Measurements from ENCODE around the gene SLC7A5.
"Not testable (repeated sequence)": the region's sequence is repeated elsewhere in the genome, so short reads cannot be mapped to it uniquely, and the experiment has no call there.

Gene SLC7A5

GRCh38 chr16:87887931-87888330 is 18.6 kb upstream of the SLC7A5 start:
- WGBS, result 91% methylated on average over 4 of the region's 8 CpGs
- H3K4me1 ChIP-seq (ENCODE audit: control insufficient read depth, insufficient read depth, low read depth, low read length); H3K18ac ChIP-seq (ENCODE audit: low read depth in 1 of 2, low read length in 2 of 2); H2AFZ ChIP-seq (ENCODE audit: low read depth, low read length); H3K9me3 ChIP-seq (ENCODE audit: control insufficient read depth, low read length); H4K91ac ChIP-seq (ENCODE audit: low read length); H3K27me3 ChIP-seq (ENCODE audit: control insufficient read depth in 1 of 2, insufficient read depth in 1 of 2, low read length in 2 of 2); H4K8ac ChIP-seq (ENCODE audit: low read length); H3K4me3 ChIP-seq (ENCODE audit: insufficient read depth in 1 of 2, low read depth in 1 of 2, low read length in 2 of 2); H2BK5ac ChIP-seq (ENCODE audit: low read depth, low read length, poor library complexity, severe bottlenecking); H2BK15ac ChIP-seq (ENCODE audit: low read depth, poor library complexity, severe bottlenecking); H2BK120ac ChIP-seq (ENCODE audit: low read depth, low read length); H2BK12ac ChIP-seq (ENCODE audit: low read length in 2 of 2); DNase-seq; H2AK5ac ChIP-seq (ENCODE audit: low read length, severe bottlenecking); H3K14ac ChIP-seq (ENCODE audit: low read length in 2 of 2); H3K4me2 ChIP-seq (ENCODE audit: low read length, poor library complexity, severe bottlenecking); H3K9ac ChIP-seq (ENCODE audit: low read length); H3K36me3 ChIP-seq (ENCODE audit: control insufficient read depth in 1 of 2, insufficient read depth in 2 of 2, low read depth in 1 of 2, low read length in 2 of 2); H3K23ac ChIP-seq (ENCODE audit: low read length in 2 of 2); H3K79me1 ChIP-seq (replicated peaks; ENCODE audit: low read length, poor library complexity, severe bottlenecking); H3K27ac ChIP-seq (ENCODE audit: low read length, poor library complexity, severe bottlenecking); H3K4ac ChIP-seq (ENCODE audit: low read depth in 1 of 2, low read length in 2 of 2): not testable (repeated sequence)

GRCh38 chr16:87885371-87885967 is 16.2 kb upstream of the SLC7A5 start:
- 73% methylated on average over 8 of the region's 8 CpGs for WGBS
- H3K9ac ChIP-seq (ENCODE audit: low read length); H4K8ac ChIP-seq (ENCODE audit: low read length); H2BK15ac ChIP-seq (ENCODE audit: low read depth, poor library complexity, severe bottlenecking); H3K79me1 ChIP-seq (replicated peaks; ENCODE audit: low read length, poor library complexity, severe bottlenecking); H3K4ac ChIP-seq (ENCODE audit: low read depth in 1 of 2, low read length in 2 of 2); H3K36me3 ChIP-seq (ENCODE audit: control insufficient read depth in 1 of 2, insufficient read depth in 2 of 2, low read depth in 1 of 2, low read length in 2 of 2); H3K14ac ChIP-seq (ENCODE audit: low read length in 2 of 2); H3K4me1 ChIP-seq (ENCODE audit: control insufficient read depth, insufficient read depth, low read depth, low read length); H2BK120ac ChIP-seq (ENCODE audit: low read depth, low read length); H3K4me3 ChIP-seq (ENCODE audit: insufficient read depth in 1 of 2, low read depth in 1 of 2, low read length in 2 of 2); H3K18ac ChIP-seq (ENCODE audit: low read depth in 1 of 2, low read length in 2 of 2); H3K23ac ChIP-seq (ENCODE audit: low read length in 2 of 2); H4K91ac ChIP-seq (ENCODE audit: low read length); H3K4me2 ChIP-seq (ENCODE audit: low read length, poor library complexity, severe bottlenecking); H2AFZ ChIP-seq (ENCODE audit: low read depth, low read length); H2BK12ac ChIP-seq (ENCODE audit: low read length in 2 of 2); H3K9me3 ChIP-seq (ENCODE audit: control insufficient read depth, low read length); DNase-seq; H2BK5ac ChIP-seq (ENCODE audit: low read depth, low read length, poor library complexity, severe bottlenecking); H3K27ac ChIP-seq (ENCODE audit: low read length, poor library complexity, severe bottlenecking); H2AK5ac ChIP-seq (ENCODE audit: low read length, severe bottlenecking): not testable (repeated sequence)
- H3K27me3 ChIP-seq (ENCODE audit: control insufficient read depth in 1 of 2, insufficient read depth in 1 of 2, low read length in 2 of 2), result peaks cover 7 to 18% of the 10 kb centered on the region in 2 experiments

- H3K9ac ChIP-seq (ENCODE audit: low read length), result no peak overlapping the region
- H4K91ac ChIP-seq (ENCODE audit: low read length), result no peak overlapping the region
- no peak overlapping the region for H3K4me2 ChIP-seq (ENCODE audit: low read length, poor library complexity, severe bottlenecking)
- no peak overlapping the region for H3K18ac ChIP-seq (ENCODE audit: low read depth in 1 of 2, low read length in 2 of 2)
- H3K36me3 ChIP-seq (ENCODE audit: control insufficient read depth in 1 of 2, insufficient read depth in 2 of 2, low read depth in 1 of 2, low read length in 2 of 2), result no peaks in the 10 kb centered on the region
- DNase-seq, result no peak
- no peak overlapping the region for H3K4ac ChIP-seq (ENCODE audit: low read depth in 1 of 2, low read length in 2 of 2)
- no peak overlapping the region for H3K4me3 ChIP-seq (ENCODE audit: insufficient read depth in 1 of 2, low read depth in 1 of 2, low read length in 2 of 2)
- H3K27ac ChIP-seq (ENCODE audit: low read length, poor library complexity, severe bottlenecking), result no peak overlapping the region
- H3K79me1 ChIP-seq (replicated peaks; ENCODE audit: low read length, poor library complexity, severe bottlenecking), result no peaks in the 10 kb centered on the region
- H2BK5ac ChIP-seq (ENCODE audit: low read depth, low read length, poor library complexity, severe bottlenecking), result no peak overlapping the region
- H2BK15ac ChIP-seq (ENCODE audit: low read depth, poor library complexity, severe bottlenecking), result no peak overlapping the region
- no peaks in the 10 kb centered on the region for H3K9me3 ChIP-seq (ENCODE audit: control insufficient read depth, low read length)
- no peaks in the 10 kb centered on the region for H3K4me1 ChIP-seq (ENCODE audit: control insufficient read depth, insufficient read depth, low read depth, low read length)
- H3K27me3 ChIP-seq (ENCODE audit: control insufficient read depth in 1 of 2, insufficient read depth in 1 of 2, low read length in 2 of 2), result peaks cover 14 to 38% of the 10 kb centered on the region in 2 experiments
- no peak overlapping the region for H2AFZ ChIP-seq (ENCODE audit: low read depth, low read length)
- WGBS, result 87% methylated on average over 22 of the region's 29 CpGs
- H3K14ac ChIP-seq (ENCODE audit: low read length in 2 of 2), result no peak overlapping the region
- no peak overlapping the region for H4K8ac ChIP-seq (ENCODE audit: low read length)
- no peak overlapping the region for H2BK12ac ChIP-seq (ENCODE audit: low read length in 2 of 2)
- H2BK120ac ChIP-seq (ENCODE audit: low read depth, low read length), result no peak overlapping the region
- H2AK5ac ChIP-seq (ENCODE audit: low read length, severe bottlenecking), result no peak overlapping the region
- H3K23ac ChIP-seq (ENCODE audit: low read length in 2 of 2), result no peak overlapping the region
Measured at GRCh38 chr16:87882436-87883019, 13.2 kb upstream of the SLC7A5 start.

GRCh38 chr16:87881324-87882200 is 12.3 kb upstream of the SLC7A5 start:
- H3K4me3 ChIP-seq (ENCODE audit: insufficient read depth in 1 of 2, low read depth in 1 of 2, low read length in 2 of 2), result no peak overlapping the region
- H3K27me3 ChIP-seq (ENCODE audit: control insufficient read depth in 1 of 2, insufficient read depth in 1 of 2, low read length in 2 of 2), result peaks cover 15 to 41% of the 10 kb centered on the region in 2 experiments
- H3K4me2 ChIP-seq (ENCODE audit: low read length, poor library complexity, severe bottlenecking), result no peak overlapping the region
- no peaks in the 10 kb centered on the region for H3K9me3 ChIP-seq (ENCODE audit: control insufficient read depth, low read length)
- 74% methylated on average over 21 of the region's 24 CpGs for WGBS
- H2AK5ac ChIP-seq (ENCODE audit: low read length, severe bottlenecking), result no peak overlapping the region
- H3K4me1 ChIP-seq (ENCODE audit: control insufficient read depth, insufficient read depth, low read depth, low read length), result no peaks in the 10 kb centered on the region
- no peak overlapping the region for H3K9ac ChIP-seq (ENCODE audit: low read length)
- no peak overlapping the region for H2BK120ac ChIP-seq (ENCODE audit: low read depth, low read length)
- no peak overlapping the region for H3K23ac ChIP-seq (ENCODE audit: low read length in 2 of 2)
- H3K18ac ChIP-seq (ENCODE audit: low read depth in 1 of 2, low read length in 2 of 2), result no peak overlapping the region
- H2AFZ ChIP-seq (ENCODE audit: low read depth, low read length), result no peak overlapping the region
- no peak overlapping the region for H3K14ac ChIP-seq (ENCODE audit: low read length in 2 of 2)
- no peak overlapping the region for H4K91ac ChIP-seq (ENCODE audit: low read length)
- H3K27ac ChIP-seq (ENCODE audit: low read length, poor library complexity, severe bottlenecking), result no peak overlapping the region
- no peak overlapping the region for H2BK15ac ChIP-seq (ENCODE audit: low read depth, poor library complexity, severe bottlenecking)
- no peak overlapping the region for H3K4ac ChIP-seq (ENCODE audit: low read depth in 1 of 2, low read length in 2 of 2)
- no peak for DNase-seq
- no peaks in the 10 kb centered on the region for H3K79me1 ChIP-seq (replicated peaks; ENCODE audit: low read length, poor library complexity, severe bottlenecking)
- no peak overlapping the region for H2BK12ac ChIP-seq (ENCODE audit: low read length in 2 of 2)
- H2BK5ac ChIP-seq (ENCODE audit: low read depth, low read length, poor library complexity, severe bottlenecking), result no peak overlapping the region
- no peaks in the 10 kb centered on the region for H3K36me3 ChIP-seq (ENCODE audit: control insufficient read depth in 1 of 2, insufficient read depth in 2 of 2, low read depth in 1 of 2, low read length in 2 of 2)
- H4K8ac ChIP-seq (ENCODE audit: low read length), result no peak overlapping the region
